NCI-H345 treated with DMSO at 0.1 percent for 48 hours (cell line): Measurements from ENCODE around the gene CUL4A.
"Not testable (repeated sequence)": the region's sequence is repeated elsewhere in the genome, so short reads cannot be mapped to it uniquely, and the experiment has no call there.

ENCODE experiments used
- DNase-seq: peaks from one replicate; lab custom pipeline; 2025; ENCODE audit not compliant: unreplicated experiment; lab: John Stamatoyannopoulos, UW

CUL4A gene

GRCh38 chr13:113209336-113209758, at the start of gene CUL4A:
CUL4A (plus strand) TSS chr13:113209613; CDS start chr13:113209628, 15 bp downstream.
- peak; percentile 28 for DNase-seq

- no peak for DNase-seq
Measured at GRCh38 chr13:113159701-113160100, 49.7 kb upstream of the CUL4A start.

GRCh38 chr13:113160983-113161382, 48.4 kb upstream of the CUL4A start:
- no peak for DNase-seq

GRCh38 chr13:113161433-113161832, 48.0 kb upstream of the CUL4A start:
- no peak for DNase-seq

- DNase-seq: not testable (repeated sequence)
Measured at GRCh38 chr13:113161975-113162374, 47.4 kb upstream of the CUL4A start.

- DNase-seq: peak; percentile 11
Measured at GRCh38 chr13:113162783-113163685, 46.4 kb upstream of the CUL4A start.

- no peak for DNase-seq
Measured at GRCh38 chr13:113164492-113164891, 44.9 kb upstream of the CUL4A start.

- DNase-seq: no peak
Measured at GRCh38 chr13:113166266-113166665, 43.1 kb upstream of the CUL4A start.

- no peak for DNase-seq
Measured at GRCh38 chr13:113166681-113167080, 42.7 kb upstream of the CUL4A start.

GRCh38 chr13:113167155-113167554, 42.3 kb upstream of the CUL4A start:
- no peak for DNase-seq

- DNase-seq: no peak
Measured at GRCh38 chr13:113167575-113167974, 41.8 kb upstream of the CUL4A start.

- DNase-seq: no peak
Measured at GRCh38 chr13:113168211-113168610, 41.2 kb upstream of the CUL4A start.

- peak; percentile 17 for DNase-seq
Measured at GRCh38 chr13:113169277-113170272, 39.8 kb upstream of the CUL4A start.

- DNase-seq: no peak
Measured at GRCh38 chr13:113170511-113170910, 38.9 kb upstream of the CUL4A start.

- no peak for DNase-seq
Measured at GRCh38 chr13:113171250-113172125, 37.9 kb upstream of the CUL4A start.

GRCh38 chr13:113172419-113172926, 36.9 kb upstream of the CUL4A start:
- no peak for DNase-seq

- DNase-seq: no peak
Measured at GRCh38 chr13:113176280-113176679, 33.1 kb upstream of the CUL4A start.

GRCh38 chr13:113176822-113177221, 32.6 kb upstream of the CUL4A start:
- no peak for DNase-seq

- no peak for DNase-seq
Measured at GRCh38 chr13:113178070-113178895, 31.1 kb upstream of the CUL4A start.

- no peak for DNase-seq
Measured at GRCh38 chr13:113178896-113179167, 30.6 kb upstream of the CUL4A start.
